Measurements from ENCODE around the gene NOTCH3.

NOTCH3 gene

GRCh38 chr19:15180451-15181390, 20.1 kb downstream of the NOTCH3 start:
- Histone ChIP-seq H3K36me3 (ENCODE audit: control insufficient read depth, insufficient read depth, low read length) (no peaks in the 10 kb centered on the region), H3K27me3 (replicated peaks; ENCODE audit: control insufficient read depth, insufficient read depth, low read length) (no peaks in the 10 kb centered on the region; the same call in 1 of the 2 replicates), H3K4me3 (replicated peaks; ENCODE audit: low read depth, low read length) (no peak overlapping the region)
- no peak for TF ChIP-seq CTCF (IDR thresholded peaks at IDR 0.05; ENCODE audit: insufficient read depth, low read length, poor library complexity, severe bottlenecking)
- DNase-seq (ENCODE audit: extremely low read depth, insufficient read length) = no peak

GRCh38 chr19:15178629-15179308, 22.0 kb downstream of the NOTCH3 start:
- Histone ChIP-seq H3K27me3 (replicated peaks; ENCODE audit: control insufficient read depth, insufficient read depth, low read length) (no peaks in the 10 kb centered on the region; the same call in 1 of the 2 replicates), H3K36me3 (ENCODE audit: control insufficient read depth, insufficient read depth, low read length) (no peaks in the 10 kb centered on the region), H3K4me3 (replicated peaks; ENCODE audit: low read depth, low read length) (no peak overlapping the region)
- no peak for DNase-seq (ENCODE audit: extremely low read depth, insufficient read length)
- no peak for TF ChIP-seq CTCF (IDR thresholded peaks at IDR 0.05; ENCODE audit: insufficient read depth, low read length, poor library complexity, severe bottlenecking)

GRCh38 chr19:15177269-15178116, 23.3 kb downstream of the NOTCH3 start:
- peak; percentile 76 for TF ChIP-seq CTCF (IDR thresholded peaks at IDR 0.05; ENCODE audit: insufficient read depth, low read length, poor library complexity, severe bottlenecking)
- Histone ChIP-seq H3K36me3 (ENCODE audit: control insufficient read depth, insufficient read depth, low read length) (no peaks in the 10 kb centered on the region), H3K27me3 (replicated peaks; ENCODE audit: control insufficient read depth, insufficient read depth, low read length) (no peaks in the 10 kb centered on the region; the same call in 1 of the 2 replicates), H3K4me3 (replicated peaks; ENCODE audit: low read depth, low read length) (no peak overlapping the region)
- peak; percentile 84 for DNase-seq (ENCODE audit: extremely low read depth, insufficient read length)

GRCh38 chr19:15175609-15176008, 25.2 kb downstream of the NOTCH3 start:
- Histone ChIP-seq H3K4me3 (replicated peaks; ENCODE audit: low read depth, low read length) (no peak overlapping the region), H3K36me3 (ENCODE audit: control insufficient read depth, insufficient read depth, low read length) (no peaks in the 10 kb centered on the region)
- TF ChIP-seq CTCF (IDR thresholded peaks at IDR 0.05; ENCODE audit: insufficient read depth, low read length, poor library complexity, severe bottlenecking) = no peak

GRCh38 chr19:15173746-15174404, 26.9 kb downstream of the NOTCH3 start:
- no peak for DNase-seq (ENCODE audit: extremely low read depth, insufficient read length)
- H3K27me3 ChIP-seq (replicated peaks; ENCODE audit: control insufficient read depth, insufficient read depth, low read length) = no peaks in the 10 kb centered on the region; the same call in 1 of the 2 replicates
- H3K4me3 ChIP-seq (replicated peaks; ENCODE audit: low read depth, low read length) = no peak overlapping the region
- peak; percentile 30 for TF ChIP-seq CTCF (IDR thresholded peaks at IDR 0.05; ENCODE audit: insufficient read depth, low read length, poor library complexity, severe bottlenecking)
- H3K36me3 ChIP-seq (ENCODE audit: control insufficient read depth, insufficient read depth, low read length) = no peaks in the 10 kb centered on the region

More at GRCh38 chr19:15175609-15176008, 25.2 kb downstream of the NOTCH3 start:
- no peak for DNase-seq (ENCODE audit: extremely low read depth, insufficient read length)
- no peaks in the 10 kb centered on the region; the same call in 1 of the 2 replicates for H3K27me3 ChIP-seq (replicated peaks; ENCODE audit: control insufficient read depth, insufficient read depth, low read length)

All from GM06990 (cell line).